GM04504 (cell line): ENCODE results near the gene DNAH14.

Experiments used
- DNase-seq: peaks from one replicate; pipeline ENCODE4 v3.0.0-alpha.2; 2012; ENCODE audit warnings: low read depth

Gene DNAH14

GRCh38 chr1:225428881-225429455 is 499.5 kb downstream of the DNAH14 start:
- no peak for DNase-seq

- no peak for DNase-seq
Observed at GRCh38 chr1:225430301-225430700, 500.8 kb downstream of the DNAH14 start.

- no peak for DNase-seq
Observed at GRCh38 chr1:225431081-225431863, 501.8 kb downstream of the DNAH14 start.

GRCh38 chr1:225434046-225434445 is 504.6 kb downstream of the DNAH14 start:
- no peak for DNase-seq

GRCh38 chr1:225435076-225435475 is 505.6 kb downstream of the DNAH14 start:
- no peak for DNase-seq

GRCh38 chr1:225435487-225435886 is 506.0 kb downstream of the DNAH14 start:
- no peak for DNase-seq

GRCh38 chr1:225435957-225436392 is 506.5 kb downstream of the DNAH14 start:
- no peak for DNase-seq

- no peak for DNase-seq
Observed at GRCh38 chr1:225437710-225438437, 508.4 kb downstream of the DNAH14 start.

GRCh38 chr1:225440380-225441221 is 511.1 kb downstream of the DNAH14 start:
- no peak for DNase-seq

- DNase-seq, result no peak
Observed at GRCh38 chr1:225441314-225442122, 512.0 kb downstream of the DNAH14 start.

- no peak for DNase-seq
Observed at GRCh38 chr1:225442123-225442505, 512.6 kb downstream of the DNAH14 start.

- no peak for DNase-seq
Observed at GRCh38 chr1:225445639-225446594, 516.4 kb downstream of the DNAH14 start.

GRCh38 chr1:225446595-225446960 is 517.1 kb downstream of the DNAH14 start:
- no peak for DNase-seq

- DNase-seq, result no peak
Observed at GRCh38 chr1:225446981-225447615, 517.6 kb downstream of the DNAH14 start.

- DNase-seq, result no peak
Observed at GRCh38 chr1:225447650-225448089, 518.2 kb downstream of the DNAH14 start.

GRCh38 chr1:225448146-225448805 is 518.8 kb downstream of the DNAH14 start:
- DNase-seq, result no peak
